ACC112 (cell line): Measurements from ENCODE around the gene KCND3.

ENCODE experiments used
- H2AFZ ChIP-seq: fragments of 200-600 bp; sonication (generic); one replicate; pipeline ENCODE4 v1.6.0; 2017; ENCODE audit warnings: antibody characterized with exemption, low read length; ENCODE audit not compliant: unreplicated experiment
- H3K27ac ChIP-seq: fragments of 200-600 bp; sonication (generic); 2 replicates; pipeline ENCODE4 v1.5.1; 2014; ENCODE audit warnings: low read depth, mild to moderate bottlenecking, antibody characterized with exemption, low read length, moderate library complexity
- H3K27me3 ChIP-seq: fragments of 200-600 bp; sonication (generic); 2 replicates; pipeline ENCODE4 v1.6.1; 2014; ENCODE audit warnings: mild to moderate bottlenecking, antibody characterized with exemption, low read length, moderate library complexity, mixed read lengths; ENCODE audit not compliant: insufficient read depth
- H3K36me3 ChIP-seq: fragments of 200-600 bp; sonication (generic); 2 replicates; pipeline ENCODE4 v1.6.1; 2016; ENCODE audit warnings: mild to moderate bottlenecking, antibody characterized with exemption, low read length, moderate library complexity, mixed read lengths; ENCODE audit not compliant: insufficient read depth
- H3K4me1 ChIP-seq: fragments of 200-600 bp; sonication (generic); one replicate; pipeline ENCODE4 v1.6.1; 2016; ENCODE audit warnings: low read length, mixed read lengths; ENCODE audit not compliant: insufficient read depth, unreplicated experiment, control insufficient read depth
- H3K4me3 ChIP-seq: fragments of 200-600 bp; sonication (generic); 2 replicates; pipeline ENCODE4 v1.5.1; 2014; ENCODE audit warnings: mild to moderate bottlenecking, low read depth, low read length
- H3K79me2 ChIP-seq: fragments of 200-600 bp; sonication (generic); one replicate; pipeline ENCODE4 v1.6.0; 2016; ENCODE audit warnings: low read length; ENCODE audit not compliant: control insufficient read depth, unreplicated experiment, insufficient read depth

KCND3 gene

GRCh38 chr1:111989531-111990025, at the start of gene KCND3:
Gene KCND3 (minus strand): TSS chr1:111989668.
- Histone ChIP-seq H3K4me3 (peak within 1 kb of the TSS; percentile 66), H3K27me3 (peaks cover 69% of the 10 kb centered on the region)

GRCh38 chr1:112034277-112034676, 44.8 kb upstream of the KCND3 start:
- no peaks in the 10 kb centered on the region for H3K79me2 ChIP-seq
- no peak overlapping the region for H3K27ac ChIP-seq
- H3K36me3 ChIP-seq, result no peaks in the 10 kb centered on the region
- no peaks in the 10 kb centered on the region for H3K4me1 ChIP-seq
- peaks cover 16% of the 10 kb centered on the region for H3K27me3 ChIP-seq
- H2AFZ ChIP-seq, result no peak overlapping the region
- no peak overlapping the region for H3K4me3 ChIP-seq

More at GRCh38 chr1:111989531-111990025, at the start of gene KCND3:
- Histone ChIP-seq H3K36me3 (no peaks in the 10 kb centered on the region), H3K27ac (no peak within 1 kb of the TSS), H2AFZ (peak within 1 kb of the TSS; percentile 50), H3K79me2 (no peaks in the 10 kb centered on the region), H3K4me1 (peaks cover 5% of the 10 kb centered on the region)

- Histone ChIP-seq H3K36me3 (no peaks in the 10 kb centered on the region), H3K27me3 (peaks cover 19% of the 10 kb centered on the region), H3K4me1 (no peaks in the 10 kb centered on the region), H3K27ac (no peak overlapping the region), H3K79me2 (no peaks in the 10 kb centered on the region), H3K4me3 (no peak overlapping the region), H2AFZ (no peak overlapping the region)
Measured at GRCh38 chr1:112033439-112034120, 44.1 kb upstream of the KCND3 start.

GRCh38 chr1:112030157-112030556, 40.7 kb upstream of the KCND3 start:
- Histone ChIP-seq H3K79me2 (no peaks in the 10 kb centered on the region), H3K27me3 (peaks cover 21% of the 10 kb centered on the region), H3K4me1 (no peaks in the 10 kb centered on the region), H3K4me3 (no peak overlapping the region), H3K36me3 (no peaks in the 10 kb centered on the region), H2AFZ (no peak overlapping the region), H3K27ac (no peak overlapping the region)

- H3K27me3 ChIP-seq, result peaks cover 21% of the 10 kb centered on the region
- H3K4me1 ChIP-seq, result no peaks in the 10 kb centered on the region
- H3K79me2 ChIP-seq, result no peaks in the 10 kb centered on the region
- H3K36me3 ChIP-seq, result no peaks in the 10 kb centered on the region
- H3K27ac ChIP-seq, result no peak overlapping the region
- H2AFZ ChIP-seq, result no peak overlapping the region
- no peak overlapping the region for H3K4me3 ChIP-seq
Measured at GRCh38 chr1:112027696-112028095, 38.2 kb upstream of the KCND3 start.

- H3K4me3 ChIP-seq, result no peak overlapping the region
- peaks cover 18% of the 10 kb centered on the region for H3K27me3 ChIP-seq
- no peak overlapping the region for H3K27ac ChIP-seq
- H3K79me2 ChIP-seq, result no peaks in the 10 kb centered on the region
- H2AFZ ChIP-seq, result no peak overlapping the region
- no peaks in the 10 kb centered on the region for H3K4me1 ChIP-seq
- no peaks in the 10 kb centered on the region for H3K36me3 ChIP-seq
Measured at GRCh38 chr1:112026501-112026900, 37.0 kb upstream of the KCND3 start.

GRCh38 chr1:112026016-112026415, 36.5 kb upstream of the KCND3 start:
- H3K27me3 ChIP-seq, result peaks cover 18% of the 10 kb centered on the region
- H3K4me1 ChIP-seq, result no peaks in the 10 kb centered on the region

GRCh38 chr1:112021263-112021662, 31.8 kb upstream of the KCND3 start:
- no peaks in the 10 kb centered on the region for H3K36me3 ChIP-seq
- no peaks in the 10 kb centered on the region for H3K4me1 ChIP-seq
- H2AFZ ChIP-seq, result no peak overlapping the region
- H3K27me3 ChIP-seq, result peaks cover 4% of the 10 kb centered on the region; the same call in 1 of the 2 replicates
- no peaks in the 10 kb centered on the region for H3K79me2 ChIP-seq
- H3K27ac ChIP-seq, result no peak overlapping the region
- H3K4me3 ChIP-seq, result no peak overlapping the region

More at GRCh38 chr1:112026016-112026415, 36.5 kb upstream of the KCND3 start:
- Histone ChIP-seq H2AFZ (no peak overlapping the region), H3K4me3 (no peak overlapping the region), H3K36me3 (no peaks in the 10 kb centered on the region), H3K79me2 (no peaks in the 10 kb centered on the region), H3K27ac (no peak overlapping the region)

- no peaks in the 10 kb centered on the region for H3K36me3 ChIP-seq
- no peak overlapping the region for H3K27ac ChIP-seq
- H3K4me1 ChIP-seq, result no peaks in the 10 kb centered on the region
- no peak overlapping the region for H2AFZ ChIP-seq
- H3K27me3 ChIP-seq, result peaks cover 10% of the 10 kb centered on the region
- no peak overlapping the region for H3K4me3 ChIP-seq
- H3K79me2 ChIP-seq, result no peaks in the 10 kb centered on the region
Measured at GRCh38 chr1:112017183-112017582, 27.7 kb upstream of the KCND3 start.

GRCh38 chr1:112012823-112013222, 23.4 kb upstream of the KCND3 start:
- Histone ChIP-seq H3K36me3 (no peaks in the 10 kb centered on the region), H2AFZ (no peak overlapping the region), H3K4me1 (no peaks in the 10 kb centered on the region), H3K79me2 (no peaks in the 10 kb centered on the region), H3K27ac (no peak overlapping the region), H3K4me3 (no peak overlapping the region), H3K27me3 (peaks cover 6% of the 10 kb centered on the region)

GRCh38 chr1:112011202-112011601, 21.7 kb upstream of the KCND3 start:
- Histone ChIP-seq H3K27ac (no peak overlapping the region), H3K27me3 (peaks cover 5% of the 10 kb centered on the region; the same call in 1 of the 2 replicates), H2AFZ (no peak overlapping the region), H3K79me2 (no peaks in the 10 kb centered on the region), H3K36me3 (no peaks in the 10 kb centered on the region), H3K4me3 (no peak overlapping the region), H3K4me1 (no peaks in the 10 kb centered on the region)
